Sigmoid colon (tissue), 7 donors: ENCODE results near the gene DCAF10. TPM values are rescaled to one million over a fixed set of nuclear protein-coding genes. Genes with fewer than 3 reads are reported as not detected.

Experiments used
- DNase-seq: peaks from one replicate; pipeline ENCODE4 v3.0.0-alpha.2; 2019
- H3K27ac ChIP-seq, 4 donors: fragments of 200-600 bp; sonication (generic); one replicate each; pipeline ENCODE4 v1.5.1; 2016 to 2019; ENCODE audit warnings: mild to moderate bottlenecking in 1 of 4
- H3K27me3 ChIP-seq, 3 donors: fragments of 200-600 bp; sonication (generic); one replicate each; pipeline ENCODE4 v1.5.1; 2019; ENCODE audit warnings: mild to moderate bottlenecking in 1 of 3
- H3K36me3 ChIP-seq, 4 donors: fragments of 200-600 bp; sonication (generic); one replicate each; pipeline ENCODE4 v1.5.1; 2016 to 2019
- H3K4me1 ChIP-seq, 4 donors: fragments of 200-600 bp; sonication (generic); one replicate each; pipeline ENCODE4 v1.5.1; 2017 to 2019
- H3K4me3 ChIP-seq, 4 donors: fragments of 200-600 bp; sonication (generic); one replicate each; pipeline ENCODE4 v1.5.1; 2017 to 2019; ENCODE audit warnings: mild to moderate bottlenecking in 2 of 4, moderate library complexity in 1 of 4
- H3K9me3 ChIP-seq, 4 donors: fragments of 200-600 bp in 3 of 4; sonication (generic) in 3 of 4; one replicate each; pipeline versions ENCODE4 v1.5.1 to v1.6.1; 2013 to 2019
- EP300 ChIP-seq, 4 donors: sonication (generic); formaldehyde crosslinking; IDR thresholded peaks; one replicate each; pipeline ENCODE4 v1.6.1; 2017; ENCODE audit warnings: antibody characterized with exemption in 4 of 4
- POLR2A ChIP-seq, 2 donors: fragments of 450-650 bp; IDR thresholded peaks; one replicate each; pipeline ENCODE4 v1.6.1; 2016; ENCODE audit warnings: antibody characterized with exemption in 2 of 2, mild to moderate bottlenecking in 2 of 2, moderate library complexity in 2 of 2
- POLR2AphosphoS5 ChIP-seq, 4 donors: sonication (generic); formaldehyde crosslinking; IDR thresholded peaks; one replicate each; pipeline ENCODE4 v1.6.1; 2017; ENCODE audit warnings: antibody characterized with exemption in 4 of 4
- WGBS, 2 donors: extraction: QIAGEN DNeasy Blood & Tissue Kit; methylation state at CpG; one replicate each; pipeline ENCODE4 v1.1.7; 2013; 5-methylcytosine and 5-hydroxymethylcytosine counted together
- intact Hi-C: fragments of 100-400 bp; cut with DNase I; formaldehyde crosslinking; loops from one replicate; pipeline ENCODE4 v1.15.1; 2023
- polyA plus RNA-seq, 3 donors: library from polyadenylated mRNA; stranded (reverse); fragments of 200-250 nt; gene quantifications; one replicate each; pipeline ENCODE4 v1.2.3, GENCODE V29; 2013
- total RNA-seq, 4 donors: library from RNA; depleted of rRNA; stranded (reverse); fragments of >200 nt; gene quantifications; one replicate each; pipeline ENCODE4 v1.1.0, GENCODE V29; 2016
- TF ChIP-seq, protein P1 (sequence below), 4 experiments: fragments of 450-650 bp in 3 of 4; fragments of 200-600 bp in 1 of 4; IDR thresholded peaks; one replicate each; pipeline ENCODE4 v1.5.1; 2016 to 2019; ENCODE audit warnings: antibody characterized with exemption in 4 of 4, mild to moderate bottlenecking in 3 of 4, moderate library complexity in 2 of 4
- donor health status: healthy with polysubstance abuse.
- donor health status: Bipolar disorder and iron deficiency.
- donor health status: healthy.

DCAF10 gene
- total and polyA plus RNA-seq, 7 donors, result 4.8 to 49.3 (median 29.1) TPM

DNA sequence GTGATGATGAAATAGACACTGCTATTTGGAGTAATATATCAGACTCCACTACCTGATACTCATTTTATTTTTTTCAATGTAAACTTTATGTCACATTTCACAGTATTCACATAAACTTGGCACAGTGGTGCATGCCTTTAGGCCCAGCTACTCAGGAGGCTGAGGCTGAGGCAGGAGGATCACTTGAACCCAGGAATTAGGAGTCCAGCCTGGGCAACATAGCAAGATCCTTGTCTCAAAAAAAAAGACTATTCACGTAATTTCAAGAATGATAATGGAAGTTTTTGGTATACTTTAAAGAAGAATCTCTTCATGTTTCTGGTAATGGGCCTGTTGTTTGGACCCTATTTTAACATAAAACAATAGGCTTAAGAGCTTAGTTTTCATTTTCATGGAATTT lies 56.0 kb downstream of the DCAF10 start:
- no peak for DNase-seq
- Histone ChIP-seq H3K36me3 (peaks cover under 1 to 44% (median 9%) of the 10 kb centered on the region in 4 donors), H3K4me3 (no peak overlapping the region), H3K27me3 (no peaks in the 10 kb centered on the region), H3K27ac (no peak overlapping the region), H3K4me1 (no peaks in the 10 kb centered on the region), H3K9me3 (no peaks in the 10 kb centered on the region)
- intact Hi-C loops, result loop anchor here (10.0 kb wide), 1 partner anchor 52 kb away; the partner anchor contains the start of gene DCAF10
- 98 to 100% methylated on average over 1 of the region's 1 CpG for WGBS, 2 donors
- TF ChIP-seq, protein P1, sequence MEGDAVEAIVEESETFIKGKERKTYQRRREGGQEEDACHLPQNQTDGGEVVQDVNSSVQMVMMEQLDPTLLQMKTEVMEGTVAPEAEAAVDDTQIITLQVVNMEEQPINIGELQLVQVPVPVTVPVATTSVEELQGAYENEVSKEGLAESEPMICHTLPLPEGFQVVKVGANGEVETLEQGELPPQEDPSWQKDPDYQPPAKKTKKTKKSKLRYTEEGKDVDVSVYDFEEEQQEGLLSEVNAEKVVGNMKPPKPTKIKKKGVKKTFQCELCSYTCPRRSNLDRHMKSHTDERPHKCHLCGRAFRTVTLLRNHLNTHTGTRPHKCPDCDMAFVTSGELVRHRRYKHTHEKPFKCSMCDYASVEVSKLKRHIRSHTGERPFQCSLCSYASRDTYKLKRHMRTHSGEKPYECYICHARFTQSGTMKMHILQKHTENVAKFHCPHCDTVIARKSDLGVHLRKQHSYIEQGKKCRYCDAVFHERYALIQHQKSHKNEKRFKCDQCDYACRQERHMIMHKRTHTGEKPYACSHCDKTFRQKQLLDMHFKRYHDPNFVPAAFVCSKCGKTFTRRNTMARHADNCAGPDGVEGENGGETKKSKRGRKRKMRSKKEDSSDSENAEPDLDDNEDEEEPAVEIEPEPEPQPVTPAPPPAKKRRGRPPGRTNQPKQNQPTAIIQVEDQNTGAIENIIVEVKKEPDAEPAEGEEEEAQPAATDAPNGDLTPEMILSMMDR (IDR thresholded peaks at IDR 0.05), result no peak
- no peak for TF ChIP-seq POLR2A (IDR thresholded peaks at IDR 0.05)
- TF ChIP-seq EP300 (IDR thresholded peaks at IDR 0.05), result no peak
- TF ChIP-seq POLR2AphosphoS5 (IDR thresholded peaks at IDR 0.05), result no peak

DNA sequence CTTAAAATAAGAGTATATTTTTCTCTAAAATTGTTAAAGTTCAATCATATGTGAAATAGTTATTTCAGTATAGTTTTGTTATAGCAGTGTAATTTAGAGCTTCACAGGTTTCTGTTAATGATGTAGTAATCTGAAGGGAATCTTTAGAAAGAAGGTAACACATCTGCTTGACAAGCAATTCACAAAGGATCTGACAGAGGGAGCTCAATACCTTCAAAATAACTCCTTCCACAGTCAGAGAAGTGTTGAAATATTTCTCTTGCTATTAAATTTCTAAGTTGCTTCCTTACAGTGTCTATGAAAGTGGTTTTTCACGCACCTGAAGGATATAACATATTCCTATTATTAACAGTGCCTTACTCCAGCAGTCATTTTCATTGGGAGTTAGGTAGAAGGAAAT lies 58.4 kb downstream of the DCAF10 start:
- 64 to 85% methylated on average over 1 of the region's 1 CpG for WGBS, 2 donors
- DNase-seq, result no peak
- H3K27me3 ChIP-seq, result no peaks in the 10 kb centered on the region
- no peak overlapping the region for H3K27ac ChIP-seq
- peaks cover 7 to 60% (median 11%) of the 10 kb centered on the region in 4 donors for H3K36me3 ChIP-seq
- H3K4me1 ChIP-seq, result no peaks in the 10 kb centered on the region
- intact Hi-C loops, result loop anchor here (10.0 kb wide), 1 partner anchor 54 kb away; the partner anchor contains the start of gene DCAF10
- TF ChIP-seq EP300 (IDR thresholded peaks at IDR 0.05), result no peak
- TF ChIP-seq POLR2AphosphoS5 (IDR thresholded peaks at IDR 0.05), result no peak
- TF ChIP-seq, protein P1 (IDR thresholded peaks at IDR 0.05), result no peak
- no peak for TF ChIP-seq POLR2A (IDR thresholded peaks at IDR 0.05)
- no peak overlapping the region for H3K4me3 ChIP-seq
- no peaks in the 10 kb centered on the region for H3K9me3 ChIP-seq

DNA sequence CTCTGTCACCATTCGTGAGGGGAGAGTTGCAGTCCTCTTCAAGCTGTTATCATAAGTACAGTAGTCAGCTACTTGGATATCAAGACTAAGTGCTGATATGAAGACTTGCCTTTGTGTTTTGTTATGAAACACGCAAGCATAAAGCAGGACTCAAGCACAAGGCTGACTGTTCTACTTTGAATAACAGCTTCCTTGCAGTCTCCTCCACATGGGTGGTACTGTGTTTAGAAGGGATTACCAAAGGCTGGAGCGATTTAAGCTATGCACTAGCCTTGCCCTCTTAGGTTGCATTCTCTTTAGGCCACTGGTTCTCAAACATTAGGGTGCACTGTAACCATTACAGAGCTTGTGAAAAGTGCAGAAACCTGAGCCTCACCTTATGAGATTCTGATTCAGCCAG lies 61.9 kb downstream of the DCAF10 start:
- Histone ChIP-seq H3K9me3 (no peaks in the 10 kb centered on the region), H3K4me3 (no peak overlapping the region), H3K27ac (no peak overlapping the region), H3K36me3 (peaks cover 7 to 61% (median 11%) of the 10 kb centered on the region in 4 donors), H3K4me1 (no peaks in the 10 kb centered on the region), H3K27me3 (no peaks in the 10 kb centered on the region)
- 94 to 98% methylated on average over 3 of the region's 3 CpGs for WGBS, 2 donors
- intact Hi-C loops, result no loop called here
- DNase-seq, result no peak
- TF ChIP-seq POLR2A (IDR thresholded peaks at IDR 0.05) (no peak), EP300 (IDR thresholded peaks at IDR 0.05) (no peak), POLR2AphosphoS5 (IDR thresholded peaks at IDR 0.05) (no peak)
- TF ChIP-seq, protein P1 (IDR thresholded peaks at IDR 0.05), result no peak

DNA sequence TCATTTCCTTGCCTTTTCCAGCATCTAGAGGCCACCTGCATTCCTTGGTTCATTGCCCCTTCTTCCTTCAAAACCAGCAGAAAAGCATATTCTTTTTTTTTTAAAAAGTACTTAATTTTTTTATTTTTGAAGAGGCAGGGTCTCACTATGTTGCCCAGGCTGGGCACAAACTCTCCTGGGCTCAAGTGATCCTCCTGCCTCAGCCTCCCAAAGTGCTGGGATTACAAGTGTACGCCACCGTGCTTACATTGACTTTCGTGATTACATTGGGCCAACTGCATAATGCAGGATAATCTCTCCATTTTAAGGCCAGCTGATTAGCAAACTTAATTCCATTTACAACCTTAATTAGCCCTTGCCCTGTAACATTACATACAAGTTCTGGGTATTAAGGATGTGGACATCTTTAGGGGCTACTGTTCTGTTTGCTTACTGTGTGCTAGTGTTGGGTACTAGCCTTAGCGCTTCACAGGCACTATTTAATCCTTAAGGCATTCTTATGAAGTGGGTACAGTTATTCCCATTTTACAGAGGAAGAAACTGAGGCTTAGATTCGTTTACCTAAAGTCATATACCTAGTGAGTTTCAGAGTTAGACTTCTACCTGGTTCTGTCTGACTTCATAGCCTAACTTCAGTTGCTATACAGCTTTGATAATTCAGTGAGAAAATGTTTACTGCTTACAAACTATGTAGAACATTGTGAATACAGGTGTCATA lies 69.6 kb downstream of the DCAF10 start:
- H3K4me1 ChIP-seq, result no peaks in the 10 kb centered on the region
- WGBS, 2 donors, result 83 to 93% methylated on average over 5 of the region's 5 CpGs
- no peak overlapping the region for H3K27ac ChIP-seq
- no peaks in the 10 kb centered on the region for H3K9me3 ChIP-seq
- H3K4me3 ChIP-seq, result no peak overlapping the region
- no peak for DNase-seq
- H3K36me3 ChIP-seq, result peaks cover 0 to 14% (median 0%) of the 10 kb centered on the region in 4 donors
- H3K27me3 ChIP-seq, result no peaks in the 10 kb centered on the region
- TF ChIP-seq, protein P1 (IDR thresholded peaks at IDR 0.05), result no peak
- no peak for TF ChIP-seq EP300 (IDR thresholded peaks at IDR 0.05)
- no peak for TF ChIP-seq POLR2A (IDR thresholded peaks at IDR 0.05)
- TF ChIP-seq POLR2AphosphoS5 (IDR thresholded peaks at IDR 0.05), result no peak
- intact Hi-C loops, result no loop called here
